H1 (cell line): ENCODE measurements around the gene AK2. TPM values are rescaled to one million over a fixed set of nuclear protein-coding genes. Genes with fewer than 3 reads are reported as not detected.

Source experiments
- POLR2AphosphoS5 ChIP-seq: IDR thresholded peaks from 2 replicates; pipeline ENCODE4 v1.6.1; 2011; ENCODE audit warnings: low read depth, low read length
- RNF2 ChIP-seq: fragments of 200-900, 300-1000 bp; sonication (generic); IDR thresholded peaks from 2 replicates; pipeline ENCODE4 v1.7.1; 2016; ENCODE audit warnings: borderline replicate concordance, low read depth, mild to moderate bottlenecking, antibody characterized with exemption, low read length; ENCODE audit not compliant: poor library complexity, severe bottlenecking; ENCODE audit errors: missing control alignments
- SP1 ChIP-seq: IDR thresholded peaks from 2 replicates; pipeline ENCODE4 v1.6.1; 2011; ENCODE audit warnings: low read depth, low read length
- polyA plus RNA-seq, 7 experiments: library from polyadenylated mRNA; depleted of rRNA in 3 of 7; stranded (reverse) in 5 of 7; unstranded in 2 of 7; fragments of >200 nt in 5 of 7; fragments of 200-250 nt in 2 of 7; gene quantifications; 1 replicate in 5 of 7; 2 replicates in 1 of 7; 4 replicates in 1 of 7; pipeline versions ENCODE4 v1.2.1 to v1.2.3, GENCODE V29; 2011 to 2013; ENCODE audit warnings: missing spikeins in 2 of 7, mixed read lengths in 2 of 7
- total RNA-seq: library from RNA; stranded (reverse); fragmentation: NEBNext Ultra II Directional; extraction: Animal tissue kit (Norgen Biotek cat#: 25700); gene quantifications from 2 replicates; pipeline ENCODE4 v1.2.1, GENCODE V29; 2021
- TF ChIP-seq, protein P1 (sequence below): fragments of 300-600 bp; sonication (generic); IDR thresholded peaks from 2 replicates; pipeline ENCODE4 v1.7.1; 2012; ENCODE audit warnings: low read length, moderate library complexity, mild to moderate bottlenecking, inconsistent platforms; ENCODE audit not compliant: insufficient replicate concordance

Gene AK2
- total and polyA plus RNA-seq, 2 of the 8 experiments (the other 6 are each of a cell fraction or from before 2014, with no cell fraction given) = 92.3 to 137 TPM

DNA sequence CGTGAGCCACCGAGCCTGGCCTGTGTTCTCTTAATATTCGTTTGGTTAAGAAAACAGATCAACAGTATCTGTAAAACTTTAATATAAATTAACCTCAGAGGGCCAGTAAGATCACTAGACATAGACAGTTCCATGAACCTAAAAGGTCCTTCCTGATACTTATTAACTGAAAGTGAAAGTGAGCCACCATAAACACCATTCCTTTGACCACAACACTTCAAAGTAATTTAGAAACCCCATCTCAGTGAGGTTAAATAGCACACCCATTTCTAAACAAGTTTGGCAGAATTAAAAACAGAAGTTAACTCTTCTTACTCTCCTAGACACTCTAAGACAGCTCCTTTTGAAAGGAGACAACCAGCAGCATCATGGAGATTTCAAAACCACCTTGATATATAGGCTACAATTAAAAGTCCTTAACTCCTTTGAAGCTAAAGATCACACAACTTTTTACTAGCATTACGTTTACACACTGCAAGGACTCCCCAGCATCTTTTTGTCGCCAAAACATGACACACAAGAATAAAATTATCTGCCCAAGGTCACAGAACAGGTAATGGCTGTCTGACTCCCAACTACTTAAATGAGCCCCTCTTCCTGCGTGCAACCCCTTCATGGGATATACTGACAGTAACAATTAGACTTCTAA is 74.3 kb downstream of the AK2 start (continued):
- TF ChIP-seq, protein P1, sequence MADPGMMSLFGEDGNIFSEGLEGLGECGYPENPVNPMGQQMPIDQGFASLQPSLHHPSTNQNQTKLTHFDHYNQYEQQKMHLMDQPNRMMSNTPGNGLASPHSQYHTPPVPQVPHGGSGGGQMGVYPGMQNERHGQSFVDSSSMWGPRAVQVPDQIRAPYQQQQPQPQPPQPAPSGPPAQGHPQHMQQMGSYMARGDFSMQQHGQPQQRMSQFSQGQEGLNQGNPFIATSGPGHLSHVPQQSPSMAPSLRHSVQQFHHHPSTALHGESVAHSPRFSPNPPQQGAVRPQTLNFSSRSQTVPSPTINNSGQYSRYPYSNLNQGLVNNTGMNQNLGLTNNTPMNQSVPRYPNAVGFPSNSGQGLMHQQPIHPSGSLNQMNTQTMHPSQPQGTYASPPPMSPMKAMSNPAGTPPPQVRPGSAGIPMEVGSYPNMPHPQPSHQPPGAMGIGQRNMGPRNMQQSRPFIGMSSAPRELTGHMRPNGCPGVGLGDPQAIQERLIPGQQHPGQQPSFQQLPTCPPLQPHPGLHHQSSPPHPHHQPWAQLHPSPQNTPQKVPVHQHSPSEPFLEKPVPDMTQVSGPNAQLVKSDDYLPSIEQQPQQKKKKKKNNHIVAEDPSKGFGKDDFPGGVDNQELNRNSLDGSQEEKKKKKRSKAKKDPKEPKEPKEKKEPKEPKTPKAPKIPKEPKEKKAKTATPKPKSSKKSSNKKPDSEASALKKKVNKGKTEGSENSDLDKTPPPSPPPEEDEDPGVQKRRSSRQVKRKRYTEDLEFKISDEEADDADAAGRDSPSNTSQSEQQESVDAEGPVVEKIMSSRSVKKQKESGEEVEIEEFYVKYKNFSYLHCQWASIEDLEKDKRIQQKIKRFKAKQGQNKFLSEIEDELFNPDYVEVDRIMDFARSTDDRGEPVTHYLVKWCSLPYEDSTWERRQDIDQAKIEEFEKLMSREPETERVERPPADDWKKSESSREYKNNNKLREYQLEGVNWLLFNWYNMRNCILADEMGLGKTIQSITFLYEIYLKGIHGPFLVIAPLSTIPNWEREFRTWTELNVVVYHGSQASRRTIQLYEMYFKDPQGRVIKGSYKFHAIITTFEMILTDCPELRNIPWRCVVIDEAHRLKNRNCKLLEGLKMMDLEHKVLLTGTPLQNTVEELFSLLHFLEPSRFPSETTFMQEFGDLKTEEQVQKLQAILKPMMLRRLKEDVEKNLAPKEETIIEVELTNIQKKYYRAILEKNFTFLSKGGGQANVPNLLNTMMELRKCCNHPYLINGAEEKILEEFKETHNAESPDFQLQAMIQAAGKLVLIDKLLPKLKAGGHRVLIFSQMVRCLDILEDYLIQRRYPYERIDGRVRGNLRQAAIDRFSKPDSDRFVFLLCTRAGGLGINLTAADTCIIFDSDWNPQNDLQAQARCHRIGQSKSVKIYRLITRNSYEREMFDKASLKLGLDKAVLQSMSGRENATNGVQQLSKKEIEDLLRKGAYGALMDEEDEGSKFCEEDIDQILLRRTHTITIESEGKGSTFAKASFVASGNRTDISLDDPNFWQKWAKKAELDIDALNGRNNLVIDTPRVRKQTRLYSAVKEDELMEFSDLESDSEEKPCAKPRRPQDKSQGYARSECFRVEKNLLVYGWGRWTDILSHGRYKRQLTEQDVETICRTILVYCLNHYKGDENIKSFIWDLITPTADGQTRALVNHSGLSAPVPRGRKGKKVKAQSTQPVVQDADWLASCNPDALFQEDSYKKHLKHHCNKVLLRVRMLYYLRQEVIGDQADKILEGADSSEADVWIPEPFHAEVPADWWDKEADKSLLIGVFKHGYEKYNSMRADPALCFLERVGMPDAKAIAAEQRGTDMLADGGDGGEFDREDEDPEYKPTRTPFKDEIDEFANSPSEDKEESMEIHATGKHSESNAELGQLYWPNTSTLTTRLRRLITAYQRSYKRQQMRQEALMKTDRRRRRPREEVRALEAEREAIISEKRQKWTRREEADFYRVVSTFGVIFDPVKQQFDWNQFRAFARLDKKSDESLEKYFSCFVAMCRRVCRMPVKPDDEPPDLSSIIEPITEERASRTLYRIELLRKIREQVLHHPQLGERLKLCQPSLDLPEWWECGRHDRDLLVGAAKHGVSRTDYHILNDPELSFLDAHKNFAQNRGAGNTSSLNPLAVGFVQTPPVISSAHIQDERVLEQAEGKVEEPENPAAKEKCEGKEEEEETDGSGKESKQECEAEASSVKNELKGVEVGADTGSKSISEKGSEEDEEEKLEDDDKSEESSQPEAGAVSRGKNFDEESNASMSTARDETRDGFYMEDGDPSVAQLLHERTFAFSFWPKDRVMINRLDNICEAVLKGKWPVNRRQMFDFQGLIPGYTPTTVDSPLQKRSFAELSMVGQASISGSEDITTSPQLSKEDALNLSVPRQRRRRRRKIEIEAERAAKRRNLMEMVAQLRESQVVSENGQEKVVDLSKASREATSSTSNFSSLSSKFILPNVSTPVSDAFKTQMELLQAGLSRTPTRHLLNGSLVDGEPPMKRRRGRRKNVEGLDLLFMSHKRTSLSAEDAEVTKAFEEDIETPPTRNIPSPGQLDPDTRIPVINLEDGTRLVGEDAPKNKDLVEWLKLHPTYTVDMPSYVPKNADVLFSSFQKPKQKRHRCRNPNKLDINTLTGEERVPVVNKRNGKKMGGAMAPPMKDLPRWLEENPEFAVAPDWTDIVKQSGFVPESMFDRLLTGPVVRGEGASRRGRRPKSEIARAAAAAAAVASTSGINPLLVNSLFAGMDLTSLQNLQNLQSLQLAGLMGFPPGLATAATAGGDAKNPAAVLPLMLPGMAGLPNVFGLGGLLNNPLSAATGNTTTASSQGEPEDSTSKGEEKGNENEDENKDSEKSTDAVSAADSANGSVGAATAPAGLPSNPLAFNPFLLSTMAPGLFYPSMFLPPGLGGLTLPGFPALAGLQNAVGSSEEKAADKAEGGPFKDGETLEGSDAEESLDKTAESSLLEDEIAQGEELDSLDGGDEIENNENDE = no peak
- no peak for TF ChIP-seq SP1
- TF ChIP-seq RNF2 = no peak
- TF ChIP-seq POLR2AphosphoS5 = no peak
